Prostate gland (tissue), 2 donors: Measurements from ENCODE around the gene GALNT13. TPM values are rescaled to one million over a fixed set of nuclear protein-coding genes. Genes with fewer than 3 reads are reported as not detected.

Source experiments
- DNase-seq: peaks from one replicate; pipeline ENCODE4 v3.0.0-alpha.2; 2019; ENCODE audit warnings: low spot score
- H3K27ac ChIP-seq, 2 donors: fragments of 200-600 bp; sonication (generic); 2 replicates each; pipeline ENCODE4 v1.5.1; 2017 to 2019
- H3K27me3 ChIP-seq: fragments of 200-600 bp; sonication (generic); replicated peaks from 2 replicates; pipeline ENCODE4 v1.5.1; 2019; ENCODE audit not compliant: insufficient read depth
- H3K36me3 ChIP-seq, 2 donors: fragments of 200-600 bp; sonication (generic); 1 replicate in 1 of 2; 2 replicates in 1 of 2; pipeline versions ENCODE4 v1.5.1 to v1.8.1; 2017 to 2019
- H3K4me1 ChIP-seq: fragments of 200-600 bp; sonication (generic); replicated peaks from 2 replicates; pipeline ENCODE4 v1.5.1; 2019
- H3K4me3 ChIP-seq, 2 donors: fragments of 200-600 bp; sonication (generic); 2 replicates each; pipeline ENCODE4 v1.5.1; 2017 to 2019
- H3K9me3 ChIP-seq: fragments of 200-600 bp; sonication (generic); 2 replicates; pipeline ENCODE4 v1.5.1; 2017
- POLR2A ChIP-seq: fragments of 450-650 bp; IDR thresholded peaks from one replicate; pipeline ENCODE4 v1.6.1; 2016; ENCODE audit warnings: antibody characterized with exemption, mild to moderate bottlenecking
- POLR2AphosphoS5 ChIP-seq: sonication (generic); formaldehyde crosslinking; IDR thresholded peaks from one replicate; pipeline ENCODE4 v1.6.1; 2017; ENCODE audit warnings: antibody characterized with exemption
- WGBS: methylation state at CpG from one replicate; pipeline ENCODE4 v1.1.5; 2018; 5-methylcytosine and 5-hydroxymethylcytosine counted together
- intact Hi-C: fragments of 100-400 bp; cut with DNase I; formaldehyde crosslinking; loops from one replicate; pipeline ENCODE4 v1.14.2; 2022
- total RNA-seq, 2 donors: library from RNA; depleted of rRNA; stranded (reverse); fragments of >200 nt; gene quantifications; one replicate each; pipeline ENCODE4 v1.1.0, GENCODE V29; 2016
- TF ChIP-seq, protein P1 (sequence below), 4 experiments: fragments of 200-600 bp in 2 of 4; fragments of 450-650 bp in 2 of 4; sonication (generic) in 2 of 4; IDR thresholded peaks; 1 replicate in 3 of 4; 2 replicates in 1 of 4; pipeline ENCODE4 v1.5.1; 2016 to 2019; ENCODE audit warnings: antibody characterized with exemption in 4 of 4, mild to moderate bottlenecking in 2 of 4, moderate library complexity in 2 of 4

Gene GALNT13
- total RNA-seq, 2 donors from 2014 or later: 0.87 to 1.1 TPM

DNA sequence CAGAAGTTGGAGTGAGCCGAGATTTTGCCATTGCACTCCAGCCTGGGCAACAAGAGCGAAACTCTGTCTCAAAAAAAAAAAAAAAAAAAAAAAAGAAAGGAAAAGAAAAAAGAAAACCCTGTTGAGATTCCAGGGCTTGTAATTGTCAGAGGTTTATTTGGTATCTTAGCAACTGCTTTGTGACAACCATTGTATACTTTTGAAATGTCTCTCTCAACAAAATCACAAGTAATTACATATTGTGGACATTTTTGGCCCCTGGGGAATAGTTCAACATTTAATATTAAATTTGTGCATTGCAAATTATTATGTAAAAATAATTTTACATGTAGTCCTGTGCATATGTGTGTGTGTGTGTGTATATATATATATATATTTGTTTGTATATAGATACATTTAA, 270.8 kb downstream of the GALNT13 start:
- H3K4me3 ChIP-seq: no peak overlapping the region
- no peaks in the 10 kb centered on the region for H3K36me3 ChIP-seq
- H3K4me1 ChIP-seq: no peaks in the 10 kb centered on the region
- no peak for DNase-seq
- H3K27ac ChIP-seq: no peak overlapping the region
- TF ChIP-seq POLR2AphosphoS5 (no peak), POLR2A (no peak)
- TF ChIP-seq, protein P1, sequence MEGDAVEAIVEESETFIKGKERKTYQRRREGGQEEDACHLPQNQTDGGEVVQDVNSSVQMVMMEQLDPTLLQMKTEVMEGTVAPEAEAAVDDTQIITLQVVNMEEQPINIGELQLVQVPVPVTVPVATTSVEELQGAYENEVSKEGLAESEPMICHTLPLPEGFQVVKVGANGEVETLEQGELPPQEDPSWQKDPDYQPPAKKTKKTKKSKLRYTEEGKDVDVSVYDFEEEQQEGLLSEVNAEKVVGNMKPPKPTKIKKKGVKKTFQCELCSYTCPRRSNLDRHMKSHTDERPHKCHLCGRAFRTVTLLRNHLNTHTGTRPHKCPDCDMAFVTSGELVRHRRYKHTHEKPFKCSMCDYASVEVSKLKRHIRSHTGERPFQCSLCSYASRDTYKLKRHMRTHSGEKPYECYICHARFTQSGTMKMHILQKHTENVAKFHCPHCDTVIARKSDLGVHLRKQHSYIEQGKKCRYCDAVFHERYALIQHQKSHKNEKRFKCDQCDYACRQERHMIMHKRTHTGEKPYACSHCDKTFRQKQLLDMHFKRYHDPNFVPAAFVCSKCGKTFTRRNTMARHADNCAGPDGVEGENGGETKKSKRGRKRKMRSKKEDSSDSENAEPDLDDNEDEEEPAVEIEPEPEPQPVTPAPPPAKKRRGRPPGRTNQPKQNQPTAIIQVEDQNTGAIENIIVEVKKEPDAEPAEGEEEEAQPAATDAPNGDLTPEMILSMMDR (IDR thresholded peaks at IDR 0.05): no peak
- no peaks in the 10 kb centered on the region for H3K9me3 ChIP-seq
- intact Hi-C loops: no loop called here
- no peaks in the 10 kb centered on the region for H3K27me3 ChIP-seq
- WGBS: 91% methylated on average over 2 of the region's 2 CpGs

DNA sequence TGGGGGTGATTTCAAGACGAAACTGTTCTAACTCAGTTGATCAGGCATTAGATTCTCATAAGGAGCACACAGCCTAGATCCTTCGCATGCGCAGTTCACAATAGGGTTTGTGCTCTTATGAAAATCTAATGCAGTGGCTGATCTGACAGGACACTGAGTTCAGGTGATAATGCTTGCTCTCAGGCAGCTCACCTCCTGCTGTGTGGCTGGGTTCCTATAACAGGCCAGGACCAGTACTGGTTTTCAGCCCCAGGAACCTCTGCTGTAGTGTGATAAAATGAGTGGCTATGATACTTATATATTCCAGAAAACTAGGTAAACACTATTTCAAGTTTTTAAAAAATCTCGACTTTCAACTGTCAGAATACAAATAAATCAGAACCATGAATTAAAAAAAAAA, 271.4 kb downstream of the GALNT13 start:
- WGBS: 82% methylated on average over 4 of the region's 4 CpGs
- DNase-seq: no peak
- no peaks in the 10 kb centered on the region for H3K36me3 ChIP-seq
- no peaks in the 10 kb centered on the region for H3K9me3 ChIP-seq
- intact Hi-C loops: no loop called here
- H3K27ac ChIP-seq: no peak overlapping the region
- no peak overlapping the region for H3K4me3 ChIP-seq
- no peaks in the 10 kb centered on the region for H3K27me3 ChIP-seq
- no peaks in the 10 kb centered on the region for H3K4me1 ChIP-seq
- TF ChIP-seq, protein P1 (IDR thresholded peaks at IDR 0.05): no peak

DNA sequence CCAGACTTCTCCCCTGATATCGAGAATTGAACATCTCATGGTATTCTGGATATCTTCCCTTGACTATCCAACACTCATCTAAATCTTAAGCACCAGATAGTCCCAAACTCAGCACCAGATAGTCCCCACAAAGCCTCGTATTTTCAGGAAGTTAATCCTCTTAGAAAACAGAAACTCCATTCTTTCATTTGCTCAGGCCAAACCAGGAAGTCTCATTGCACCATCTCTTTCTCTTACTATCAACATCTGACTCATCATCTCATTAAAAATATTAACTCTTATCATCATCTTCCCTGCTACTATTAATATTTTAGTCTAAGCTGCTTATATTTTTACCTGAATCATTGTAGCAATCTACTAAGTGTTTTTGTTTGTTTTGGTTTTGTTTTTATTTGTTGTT, 286.4 kb downstream of the GALNT13 start:
- Histone ChIP-seq H3K27ac (no peak overlapping the region), H3K36me3 (no peaks in the 10 kb centered on the region), H3K9me3 (no peaks in the 10 kb centered on the region), H3K27me3 (no peaks in the 10 kb centered on the region), H3K4me1 (no peaks in the 10 kb centered on the region), H3K4me3 (no peak overlapping the region)
- intact Hi-C loops: no loop called here
- WGBS: 66% methylated on average over 2 of the region's 2 CpGs
- DNase-seq: no peak
- TF ChIP-seq POLR2AphosphoS5 (no peak), POLR2A (no peak)
- TF ChIP-seq, protein P1 (IDR thresholded peaks at IDR 0.05): no peak

DNA sequence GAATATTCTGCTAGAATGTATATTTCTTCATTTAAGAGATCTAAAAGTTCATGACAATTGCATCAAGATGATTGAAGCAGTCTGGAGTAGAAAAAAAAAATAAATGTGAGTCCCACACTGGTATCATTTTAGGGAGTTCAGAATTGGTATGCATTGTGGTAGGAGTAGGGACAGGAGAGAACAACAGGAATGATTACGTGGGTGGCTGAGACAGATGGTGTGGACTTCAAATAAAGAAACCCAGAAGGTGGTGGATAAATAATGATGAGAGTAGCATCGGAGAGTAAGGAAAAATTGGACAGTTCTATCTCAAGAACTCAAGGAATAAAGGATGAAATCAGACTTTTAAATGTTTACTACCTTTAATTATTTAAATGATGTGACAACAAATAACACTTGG, 289.6 kb downstream of the GALNT13 start:
- Histone ChIP-seq H3K36me3 (no peaks in the 10 kb centered on the region), H3K9me3 (no peaks in the 10 kb centered on the region), H3K27ac (no peak overlapping the region), H3K4me3 (no peak overlapping the region), H3K4me1 (no peaks in the 10 kb centered on the region), H3K27me3 (no peaks in the 10 kb centered on the region)
- DNase-seq: no peak
- TF ChIP-seq POLR2A (no peak), POLR2AphosphoS5 (no peak)
- TF ChIP-seq, protein P1 (IDR thresholded peaks at IDR 0.05): no peak
- intact Hi-C loops: no loop called here
- 87% methylated on average over 2 of the region's 2 CpGs for WGBS

DNA sequence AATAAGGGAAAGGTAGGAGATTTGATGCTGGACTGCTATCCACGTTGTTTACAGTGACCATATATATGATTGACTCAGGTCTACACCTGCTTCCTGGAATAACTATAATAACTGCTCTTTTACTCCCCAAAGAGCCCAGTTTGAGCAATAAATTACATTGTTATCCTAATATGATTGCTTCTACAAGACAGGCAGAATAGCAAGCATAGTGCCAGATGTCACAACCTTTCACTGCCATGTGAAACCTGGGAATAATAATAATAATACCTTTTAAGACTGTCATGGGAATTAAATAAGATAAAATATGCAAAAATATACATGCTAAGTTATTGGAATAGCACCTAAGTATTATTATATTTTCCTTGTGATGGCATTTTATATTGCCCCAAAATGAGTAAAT, 298.7 kb downstream of the GALNT13 start:
- Histone ChIP-seq H3K27ac (no peak overlapping the region), H3K4me1 (no peaks in the 10 kb centered on the region), H3K9me3 (no peaks in the 10 kb centered on the region), H3K4me3 (no peak overlapping the region), H3K27me3 (no peaks in the 10 kb centered on the region), H3K36me3 (no peaks in the 10 kb centered on the region)
- TF ChIP-seq, protein P1 (IDR thresholded peaks at IDR 0.05): no peak
- TF ChIP-seq POLR2AphosphoS5 (no peak), POLR2A (no peak)
- intact Hi-C loops: no loop called here
- WGBS: 60% methylated on average over 1 of the region's 1 CpG
- DNase-seq: no peak
